H1 (cell line): ENCODE results near the gene STARD7. TPM values are rescaled to one million over a fixed set of nuclear protein-coding genes. Genes with fewer than 3 reads are reported as not detected.

ENCODE experiments used
- CTCF ChIA-PET: fragments of 300-600 bp; sonication (Branson Sonifier 250); formaldehyde crosslinking; loops from one replicate; lab custom pipeline; 2021; ENCODE audit not compliant: partially characterized antibody; lab: Charles Lee
- POLR2A ChIA-PET: fragments of 300-600 bp; sonication (Branson Sonifier 250); formaldehyde crosslinking; loops from one replicate; lab custom pipeline; 2021; ENCODE audit warnings: inconsistent platforms; ENCODE audit not compliant: partially characterized antibody; lab: Charles Lee
- DNase-seq, 2 experiments: peaks; one replicate each; pipeline versions ENCODE4 v3.0.0 to v3.0.0-alpha.2; 2010 to 2022; ENCODE audit warnings: low spot score in 2 of 2, low read depth in 1 of 2, mixed read lengths in 1 of 2
- FAIRE-seq: peaks from 2 replicates; lab custom pipeline; 2011; peaks lifted over from hg19 to GRCh38; lab: Jason Lieb, UNC
- H2AFZ ChIP-seq: 2 replicates; pipeline ENCODE4 v1.8.1; 2012; ENCODE audit warnings: low read length, inconsistent platforms
- H2AK5ac ChIP-seq: 2 replicates; pipeline ENCODE4 v1.6.1; 2013; ENCODE audit warnings: low read depth, low read length
- H2BK120ac ChIP-seq: replicated peaks from 2 replicates; pipeline ENCODE3; 2013; ENCODE audit warnings: low read depth, low read length, inconsistent platforms
- H2BK12ac ChIP-seq: 2 replicates; pipeline ENCODE4 v1.6.1; 2013; ENCODE audit warnings: low read depth, low read length
- H2BK15ac ChIP-seq: 2 replicates; pipeline ENCODE4 v1.6.1; 2013; ENCODE audit warnings: low read length
- H2BK20ac ChIP-seq: 2 replicates; pipeline ENCODE4 v1.6.1; 2013; ENCODE audit warnings: low read length
- H2BK5ac ChIP-seq: 2 replicates; pipeline ENCODE4 v1.6.1; 2013; ENCODE audit warnings: low read depth, low read length
- H3K14ac ChIP-seq: 2 replicates; pipeline ENCODE4 v1.6.1; 2013; ENCODE audit warnings: inconsistent platforms; ENCODE audit not compliant: insufficient read length
- H3K18ac ChIP-seq: 2 replicates; pipeline ENCODE4 v1.6.1; 2013; ENCODE audit warnings: low read length; ENCODE audit errors: extremely low read depth
- H3K23ac ChIP-seq: 2 replicates; pipeline ENCODE4 v1.6.1; 2013; ENCODE audit warnings: inconsistent platforms; ENCODE audit not compliant: insufficient read length
- H3K23me2 ChIP-seq: 2 replicates; pipeline ENCODE4 v1.6.1; 2013; ENCODE audit warnings: low read depth, low read length
- H3K27ac ChIP-seq: 2 replicates; pipeline ENCODE4 v1.6.1; 2011; ENCODE audit warnings: low read depth, low read length, inconsistent platforms
- H3K27me3 ChIP-seq, 4 experiments: replicated peaks in 1 of 4; 1 replicate in 1 of 4; 2 replicates in 3 of 4; pipeline versions ENCODE4 v1.6.1 to v1.8.1; 2011 to 2013; ENCODE audit warnings: low read length in 3 of 4, mild to moderate bottlenecking in 3 of 4, inconsistent platforms in 2 of 4, mixed read lengths in 2 of 4, moderate library complexity in 1 of 4; ENCODE audit not compliant: control insufficient read depth in 3 of 4, insufficient read depth in 3 of 4; ENCODE audit errors: extremely low read depth in 1 of 4
- H3K36me3 ChIP-seq, 4 experiments: 2 replicates each; pipeline versions ENCODE4 v1.6.1 to v1.8.1; 2011 to 2013; ENCODE audit warnings: mild to moderate bottlenecking in 4 of 4, low read length in 3 of 4, moderate library complexity in 2 of 4, control low read depth in 1 of 4, inconsistent platforms in 1 of 4; ENCODE audit not compliant: insufficient read depth in 4 of 4, control insufficient read depth in 2 of 4
- H3K4ac ChIP-seq: replicated peaks from 2 replicates; pipeline ENCODE3; 2013; ENCODE audit warnings: low read length, low read depth, mixed read lengths, inconsistent platforms; ENCODE audit not compliant: insufficient read length
- H3K4me1 ChIP-seq, 4 experiments: replicated peaks in 1 of 4; 1 replicate in 1 of 4; 2 replicates in 3 of 4; pipeline versions ENCODE4 v1.6.1 to v1.8.1; 2011 to 2013; ENCODE audit warnings: low read length in 3 of 4, inconsistent platforms in 2 of 4, mixed read lengths in 1 of 4; ENCODE audit not compliant: insufficient read depth in 4 of 4, control insufficient read depth in 3 of 4
- H3K4me2 ChIP-seq, 2 experiments: 2 replicates each; pipeline versions ENCODE4 v1.6.1 to v1.8.1; 2011 to 2013; ENCODE audit warnings: low read depth in 2 of 2, low read length in 2 of 2, control low read depth in 1 of 2, inconsistent platforms in 1 of 2, mild to moderate bottlenecking in 1 of 2; ENCODE audit not compliant: insufficient read depth in 1 of 2
- H3K4me3 ChIP-seq, 4 experiments: fragments of 200-600, 300-600 bp in 1 of 4; sonication (generic), shearing (Covaris generic), sonication (Bioruptor Twin) in 1 of 4; 2 replicates each; pipeline versions ENCODE4 v1.5.1 to v1.8.1; 2011 to 2016; ENCODE audit warnings: low read length in 4 of 4, low read depth in 3 of 4, control low read depth in 2 of 4, inconsistent platforms in 2 of 4, mild to moderate bottlenecking in 2 of 4, mixed read lengths in 1 of 4, moderate library complexity in 1 of 4; ENCODE audit not compliant: insufficient read depth in 2 of 4; ENCODE audit errors: extremely low read depth in 1 of 4
- H3K56ac ChIP-seq: replicated peaks from 2 replicates; pipeline ENCODE3; 2013; ENCODE audit warnings: low read depth, mild to moderate bottlenecking, mixed read lengths, low read length, inconsistent platforms; ENCODE audit not compliant: insufficient read length
- H3K79me1 ChIP-seq: 2 replicates; pipeline ENCODE4 v1.6.1; 2013; ENCODE audit warnings: low read depth, low read length, control low read depth
- H3K79me2 ChIP-seq, 2 experiments: 2 replicates each; pipeline versions ENCODE4 v1.6.1 to v1.8.1; 2012 to 2013; ENCODE audit warnings: low read length in 2 of 2, mild to moderate bottlenecking in 2 of 2, inconsistent platforms in 1 of 2; ENCODE audit not compliant: insufficient read depth in 2 of 2, control insufficient read depth in 1 of 2
- H3K9ac ChIP-seq, 4 experiments: replicated peaks in 1 of 4; 1 replicate in 1 of 4; 2 replicates in 3 of 4; pipeline versions ENCODE4 v1.6.1 to v1.8.1; 2011 to 2013; ENCODE audit warnings: low read depth in 3 of 4, low read length in 3 of 4, control low read depth in 2 of 4, mild to moderate bottlenecking in 2 of 4, moderate library complexity in 2 of 4, inconsistent platforms in 1 of 4; ENCODE audit errors: extremely low read depth in 1 of 4
- H3K9me3 ChIP-seq, 2 experiments: 2 replicates each; pipeline versions ENCODE4 v1.6.1 to v1.8.1; 2012 to 2013; ENCODE audit warnings: mild to moderate bottlenecking in 2 of 2, moderate library complexity in 2 of 2, control low read depth in 1 of 2, inconsistent platforms in 1 of 2, low read depth in 1 of 2, low read length in 1 of 2, mixed read lengths in 1 of 2; ENCODE audit not compliant: insufficient read depth in 2 of 2
- H4K20me1 ChIP-seq, 2 experiments: replicated peaks in 1 of 2; 2 replicates each; pipeline versions ENCODE3 to v1.8.1; 2011 to 2013; ENCODE audit warnings: inconsistent platforms in 2 of 2, low read length in 2 of 2, mild to moderate bottlenecking in 1 of 2; ENCODE audit not compliant: insufficient read depth in 2 of 2, control insufficient read depth in 1 of 2
- H4K5ac ChIP-seq: 2 replicates; pipeline ENCODE4 v1.6.1; 2013; ENCODE audit warnings: low read length, low read depth, mixed read lengths, inconsistent platforms; ENCODE audit not compliant: insufficient read length
- H4K8ac ChIP-seq: 2 replicates; pipeline ENCODE4 v1.8.0; 2013; ENCODE audit warnings: mild to moderate bottlenecking, moderate library complexity, low read length, inconsistent platforms; ENCODE audit not compliant: insufficient read depth; ENCODE audit errors: extremely low read depth
- H4K91ac ChIP-seq: replicated peaks from 2 replicates; pipeline ENCODE3; 2013; ENCODE audit warnings: low read length, mixed read lengths, inconsistent platforms; ENCODE audit not compliant: insufficient read length
- BCL11A ChIP-seq, 2 experiments: IDR thresholded peaks; one replicate each; pipeline ENCODE4 v1.6.1; 2011; ENCODE audit warnings: low read depth in 2 of 2, low read length in 2 of 2, mild to moderate bottlenecking in 2 of 2
- E2F6 ChIP-seq: IDR thresholded peaks from 2 replicates; pipeline ENCODE4 v1.6.1; 2012; ENCODE audit warnings: inconsistent platforms
- GABPA ChIP-seq: IDR thresholded peaks from 2 replicates; pipeline ENCODE4 v1.6.1; 2011; ENCODE audit warnings: mild to moderate bottlenecking, low read length, moderate library complexity, borderline replicate concordance; ENCODE audit not compliant: insufficient read depth
- POLR2A ChIP-seq, 2 experiments: IDR thresholded peaks; 1 replicate in 1 of 2; 2 replicates in 1 of 2; pipeline ENCODE4 v1.6.1; 2011; ENCODE audit warnings: low read depth in 2 of 2, low read length in 2 of 2, mild to moderate bottlenecking in 2 of 2; ENCODE audit errors: control extremely low read depth in 1 of 2
- WGBS, 2 experiments: shearing (Covaris generic) in 1 of 2; methylation state at CpG; one replicate each; pipeline versions ENCODE4 v1.1.6 to v1.1.7; 2013 to 2015; ENCODE audit warnings: low lambda C conversion rate in 2 of 2, mixed read lengths in 2 of 2, inconsistent platforms in 1 of 2, low coverage in 1 of 2, missing lambda C conversion rate in 1 of 2; ENCODE audit not compliant: insufficient replicate concordance in 2 of 2, insufficient coverage in 1 of 2, insufficient read length in 1 of 2; ENCODE audit errors: extremely low coverage in 1 of 2, missing lambda C conversion rate in 1 of 2; 5-methylcytosine and 5-hydroxymethylcytosine counted together
- polyA plus RNA-seq, 7 experiments: library from polyadenylated mRNA; depleted of rRNA in 3 of 7; stranded (reverse) in 5 of 7; unstranded in 2 of 7; fragments of >200 nt in 5 of 7; fragments of 200-250 nt in 2 of 7; gene quantifications; 1 replicate in 5 of 7; 2 replicates in 1 of 7; 4 replicates in 1 of 7; pipeline versions ENCODE4 v1.2.1 to v1.2.3, GENCODE V29; 2011 to 2013; ENCODE audit warnings: missing spikeins in 2 of 7, mixed read lengths in 2 of 7
- total RNA-seq: library from RNA; stranded (reverse); fragmentation: NEBNext Ultra II Directional; extraction: Animal tissue kit (Norgen Biotek cat#: 25700); gene quantifications from 2 replicates; pipeline ENCODE4 v1.2.1, GENCODE V29; 2021

Gene STARD7
- total and polyA plus RNA-seq, 2 of the 8 experiments (the other 6 are each of a cell fraction or from before 2014, with no cell fraction given): 89.1 to 200 TPM

DNA sequence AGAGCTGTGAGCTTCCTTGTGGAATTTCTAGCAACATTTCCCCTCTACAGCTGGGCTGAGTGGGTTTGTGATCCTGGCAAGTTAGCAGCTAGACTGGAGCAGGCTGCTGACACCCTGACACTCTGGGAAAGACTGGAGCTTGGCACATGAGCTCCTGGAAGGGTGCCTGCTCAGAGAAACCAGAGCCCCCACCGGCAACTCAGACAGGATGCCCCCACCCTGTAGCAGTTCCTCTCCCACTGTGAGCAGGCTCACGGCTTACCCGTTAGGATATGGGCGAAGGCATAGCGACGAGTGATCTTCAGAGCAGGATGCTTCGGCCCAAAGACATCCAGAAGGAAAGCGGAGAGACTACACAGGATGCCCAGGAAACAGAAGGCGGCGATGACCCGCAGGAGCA, 45.9 kb upstream of the STARD7 start:
- H3K9me3 ChIP-seq: no peaks in the 10 kb centered on the region
- 95% methylated on average over 11 of the region's 11 CpGs; no CpG with 5 or more reads in 1 of the 2 experiments for WGBS, 2 experiments
- peaks cover 10% of the 10 kb centered on the region for H3K79me1 ChIP-seq
- no peak overlapping the region for H3K18ac ChIP-seq
- H3K27me3 ChIP-seq: no peaks in the 10 kb centered on the region
- H2BK15ac ChIP-seq: no peak overlapping the region
- H3K4me2 ChIP-seq: no peak overlapping the region
- no peak overlapping the region for H3K56ac ChIP-seq
- ChIA-PET CTCF (interaction anchor here (1.0 to 2.6 kb wide), 6 partner anchors 10 to 153 kb away, joined by 3 to 11 read pairs (median 4); partner anchors contain the start of gene ASTL), POLR2A (interaction anchor here (1.1 to 1.2 kb wide), 3 partner anchors 10 to 73 kb away, joined by 3 to 5 read pairs (median 3); no protein-coding TSS in a partner anchor)
- no peak overlapping the region for H2AFZ ChIP-seq
- no peak overlapping the region for H3K4ac ChIP-seq
- H2BK5ac ChIP-seq: no peak overlapping the region
- H3K36me3 ChIP-seq: peaks cover 3 to 11% (median 5%) of the 10 kb centered on the region in 4 experiments; a peak in 5 of 8 replicates
- no peaks in the 10 kb centered on the region for H3K4me1 ChIP-seq
- no peak overlapping the region for H4K8ac ChIP-seq
- FAIRE-seq: no peak
- H4K5ac ChIP-seq: no peak overlapping the region
- H4K20me1 ChIP-seq: peaks cover 1 to 3% of the 10 kb centered on the region in 2 experiments
- no peak overlapping the region for H2BK20ac ChIP-seq
- no peak overlapping the region for H3K9ac ChIP-seq
- H2BK12ac ChIP-seq: no peak overlapping the region
- DNase-seq: no peak
- H3K27ac ChIP-seq: no peak overlapping the region
- no peak overlapping the region for H3K23ac ChIP-seq
- no peak overlapping the region for H4K91ac ChIP-seq
- no peak overlapping the region for H3K14ac ChIP-seq
- H2AK5ac ChIP-seq: no peak overlapping the region
- H3K4me3 ChIP-seq: no peak overlapping the region
- H3K23me2 ChIP-seq: no peaks in the 10 kb centered on the region
- H3K79me2 ChIP-seq: peaks cover 0 to 5% of the 10 kb centered on the region in 2 experiments; a peak in 2 of 4 replicates
- TF ChIP-seq GABPA (no peak), E2F6 (no peak), POLR2A (IDR thresholded peaks at IDR 0.05; ENCODE audit: control extremely low read depth in 1 of 2, low read depth in 2 of 2, low read length in 2 of 2) (no peak), BCL11A (IDR thresholded peaks at IDR 0.05; ENCODE audit: low read depth in 2 of 2, low read length in 2 of 2) (no peak)
- H2BK120ac ChIP-seq: no peak overlapping the region
